ENCODE results near the gene SHISAL1. TPM values are rescaled to one million over a fixed set of nuclear protein-coding genes. Genes with fewer than 3 reads are reported as not detected.
A peak's percentile ranks its signal among the peaks of the same experiment; 100 is the strongest.

The SHISAL1 gene
- total RNA-seq, 1 experiment from 2014 or later: 2.4 TPM

GRCh38 chr22:44271010-44271500 is 41.7 kb downstream of the SHISAL1 start:
- Histone ChIP-seq H3K27me3 (replicated peaks) (no peaks in the 10 kb centered on the region), H3K9me3 (replicated peaks) (no peaks in the 10 kb centered on the region), H3K27ac (no peak overlapping the region), H3K36me3 (no peaks in the 10 kb centered on the region), H3K4me1 (replicated peaks) (no peaks in the 10 kb centered on the region), H3K4me3 (no peak overlapping the region)
- no peak for DNase-seq (ENCODE audit: low read depth in 1 of 2, low spot score in 2 of 2)

- no peaks in the 10 kb centered on the region for H3K9me3 ChIP-seq (replicated peaks)
- H3K36me3 ChIP-seq: no peaks in the 10 kb centered on the region
- no peaks in the 10 kb centered on the region for H3K27me3 ChIP-seq (replicated peaks)
- H3K27ac ChIP-seq: no peak overlapping the region
- H3K4me1 ChIP-seq (replicated peaks): no peaks in the 10 kb centered on the region
- H3K4me3 ChIP-seq: no peak overlapping the region
- no peak for DNase-seq (ENCODE audit: low read depth in 1 of 2, low spot score in 2 of 2)
Observed at GRCh38 chr22:44270556-44270880, 42.2 kb downstream of the SHISAL1 start.

GRCh38 chr22:44269757-44270555 is 42.8 kb downstream of the SHISAL1 start:
- Histone ChIP-seq H3K27ac (no peak overlapping the region), H3K27me3 (replicated peaks) (no peaks in the 10 kb centered on the region), H3K4me1 (replicated peaks) (no peaks in the 10 kb centered on the region), H3K36me3 (no peaks in the 10 kb centered on the region), H3K9me3 (replicated peaks) (no peaks in the 10 kb centered on the region), H3K4me3 (no peak overlapping the region)
- DNase-seq (ENCODE audit: low read depth in 1 of 2, low spot score in 2 of 2): no peak

GRCh38 chr22:44269117-44269498 is 43.6 kb downstream of the SHISAL1 start:
- no peaks in the 10 kb centered on the region for H3K4me1 ChIP-seq (replicated peaks)
- H3K27ac ChIP-seq: no peak overlapping the region
- H3K36me3 ChIP-seq: no peaks in the 10 kb centered on the region
- DNase-seq (ENCODE audit: low read depth in 1 of 2, low spot score in 2 of 2): no peak
- no peaks in the 10 kb centered on the region for H3K27me3 ChIP-seq (replicated peaks)
- no peaks in the 10 kb centered on the region for H3K9me3 ChIP-seq (replicated peaks)
- no peak overlapping the region for H3K4me3 ChIP-seq

DNA sequence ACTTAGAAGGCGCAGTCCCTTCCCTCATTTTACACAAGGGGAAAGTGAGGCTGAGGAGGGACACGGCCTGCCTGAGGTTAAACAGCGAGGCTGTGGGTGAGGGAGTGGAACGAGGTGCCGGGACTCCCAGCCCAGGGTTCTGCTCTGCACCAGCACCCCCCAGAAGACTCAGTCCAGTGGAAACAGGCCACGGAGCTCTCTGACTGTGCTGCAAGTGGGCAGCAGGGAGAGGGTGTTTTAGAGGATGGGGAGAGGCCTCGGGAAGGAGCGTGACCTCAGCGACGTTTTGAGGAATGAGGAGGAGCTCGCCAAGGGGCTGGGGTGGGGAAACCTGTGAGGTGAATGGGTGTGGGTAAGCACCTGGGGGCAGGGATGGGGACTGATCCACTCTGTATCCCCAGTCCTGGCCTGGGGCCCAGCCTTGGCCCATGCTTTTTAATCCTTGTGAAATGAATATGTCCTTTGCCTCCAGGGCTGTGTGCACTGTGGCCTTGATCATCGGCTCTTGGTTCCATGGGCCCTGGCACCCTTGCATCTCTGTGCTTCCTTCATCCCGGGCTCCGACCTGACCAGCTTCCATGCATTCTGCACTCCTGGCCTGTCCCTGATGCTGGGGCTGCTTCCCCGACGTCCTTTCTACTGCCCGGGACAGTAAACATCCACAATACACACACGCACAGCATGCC is 44.2 kb downstream of the SHISAL1 start:
- Histone ChIP-seq H3K9me3 (replicated peaks) (no peaks in the 10 kb centered on the region), H3K27me3 (replicated peaks) (no peaks in the 10 kb centered on the region), H3K4me3 (no peak overlapping the region), H3K36me3 (no peaks in the 10 kb centered on the region), H3K4me1 (replicated peaks) (no peaks in the 10 kb centered on the region), H3K27ac (no peak overlapping the region)
- DNase-seq (ENCODE audit: low read depth in 1 of 2, low spot score in 2 of 2): no peak

GRCh38 chr22:44267856-44268255 is 44.9 kb downstream of the SHISAL1 start:
- Histone ChIP-seq H3K4me3 (no peak overlapping the region), H3K36me3 (no peaks in the 10 kb centered on the region), H3K27me3 (replicated peaks) (no peaks in the 10 kb centered on the region), H3K27ac (no peak overlapping the region), H3K9me3 (replicated peaks) (no peaks in the 10 kb centered on the region), H3K4me1 (replicated peaks) (no peaks in the 10 kb centered on the region)
- DNase-seq (ENCODE audit: low read depth in 1 of 2, low spot score in 2 of 2): no peak

DNA sequence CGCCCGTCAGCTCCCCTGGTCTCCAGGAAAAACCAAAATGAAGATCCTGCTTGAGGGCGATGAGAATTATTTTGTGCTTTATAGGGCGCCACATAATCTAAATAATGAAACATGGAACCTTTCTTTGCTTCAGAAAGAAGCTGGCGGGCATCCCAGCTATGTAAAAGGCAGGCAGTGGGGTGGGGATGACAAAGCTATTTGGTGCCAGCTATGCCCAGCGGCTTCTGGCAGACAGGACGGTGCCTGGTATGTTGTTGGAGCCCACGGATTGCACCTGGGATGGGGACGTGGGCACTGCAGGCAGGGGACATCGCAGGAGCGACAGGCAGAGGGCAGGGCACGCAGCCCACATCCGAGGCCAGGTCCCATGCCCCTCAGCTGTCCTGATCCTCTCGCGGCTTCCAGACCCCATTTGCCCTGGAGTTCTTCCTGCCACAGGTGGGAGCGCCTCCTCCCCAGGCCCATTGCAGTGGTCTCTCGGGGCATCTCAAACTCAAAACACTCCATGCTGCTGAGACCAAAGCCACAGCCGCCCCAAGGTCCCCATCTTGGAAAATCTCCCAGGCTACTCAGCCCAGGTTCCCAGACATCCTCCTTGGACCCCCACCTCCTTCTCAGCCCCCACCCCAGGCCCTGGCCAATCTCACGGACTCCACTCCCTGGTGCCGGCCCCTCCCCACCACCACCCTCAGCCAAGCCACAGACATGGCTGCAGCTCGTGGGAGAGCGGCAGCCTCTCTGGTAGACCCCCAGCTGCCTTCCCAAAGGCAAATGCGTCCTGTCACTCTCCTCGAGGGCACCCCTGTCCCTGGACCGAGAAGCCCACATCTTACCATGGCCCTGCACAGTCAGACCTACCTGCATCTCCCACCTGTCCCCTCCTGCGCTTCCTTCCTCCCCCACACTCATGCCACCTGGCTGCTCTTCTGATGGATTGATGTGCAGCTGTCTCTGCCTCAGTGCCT is 45.7 kb downstream of the SHISAL1 start:
- no peaks in the 10 kb centered on the region for H3K4me1 ChIP-seq (replicated peaks)
- H3K36me3 ChIP-seq: no peaks in the 10 kb centered on the region
- no peak overlapping the region for H3K4me3 ChIP-seq
- no peaks in the 10 kb centered on the region for H3K9me3 ChIP-seq (replicated peaks)
- no peak overlapping the region for H3K27ac ChIP-seq
- H3K27me3 ChIP-seq (replicated peaks): no peaks in the 10 kb centered on the region
- no peak for DNase-seq (ENCODE audit: low read depth in 1 of 2, low spot score in 2 of 2)

DNA sequence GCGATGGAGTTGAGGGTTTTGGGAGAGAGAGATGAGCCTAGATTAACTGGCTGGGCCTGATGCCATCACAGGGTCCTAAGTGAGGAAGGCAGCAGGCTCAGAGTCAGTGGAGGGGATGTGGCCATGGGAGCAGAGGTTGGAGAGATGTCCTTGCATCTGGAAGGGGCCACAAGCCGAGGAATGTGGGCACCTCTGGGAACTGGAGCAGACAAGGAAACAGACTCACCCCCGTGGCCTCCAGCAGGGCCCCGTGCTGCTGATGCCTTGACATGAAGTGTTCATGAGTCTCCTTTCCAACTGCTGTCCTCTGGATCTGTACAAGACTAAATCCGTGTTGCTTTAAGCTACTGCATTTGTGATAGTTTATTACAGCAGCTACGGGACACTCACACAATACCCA is 49.2 kb downstream of the SHISAL1 start:
- H3K4me3 ChIP-seq: no peak overlapping the region
- H3K4me1 ChIP-seq (replicated peaks): no peaks in the 10 kb centered on the region
- no peaks in the 10 kb centered on the region for H3K9me3 ChIP-seq (replicated peaks)
- H3K36me3 ChIP-seq: no peaks in the 10 kb centered on the region
- no peak for DNase-seq (ENCODE audit: low read depth in 1 of 2, low spot score in 2 of 2)
- no peaks in the 10 kb centered on the region for H3K27me3 ChIP-seq (replicated peaks)
- H3K27ac ChIP-seq: no peak overlapping the region

DNA sequence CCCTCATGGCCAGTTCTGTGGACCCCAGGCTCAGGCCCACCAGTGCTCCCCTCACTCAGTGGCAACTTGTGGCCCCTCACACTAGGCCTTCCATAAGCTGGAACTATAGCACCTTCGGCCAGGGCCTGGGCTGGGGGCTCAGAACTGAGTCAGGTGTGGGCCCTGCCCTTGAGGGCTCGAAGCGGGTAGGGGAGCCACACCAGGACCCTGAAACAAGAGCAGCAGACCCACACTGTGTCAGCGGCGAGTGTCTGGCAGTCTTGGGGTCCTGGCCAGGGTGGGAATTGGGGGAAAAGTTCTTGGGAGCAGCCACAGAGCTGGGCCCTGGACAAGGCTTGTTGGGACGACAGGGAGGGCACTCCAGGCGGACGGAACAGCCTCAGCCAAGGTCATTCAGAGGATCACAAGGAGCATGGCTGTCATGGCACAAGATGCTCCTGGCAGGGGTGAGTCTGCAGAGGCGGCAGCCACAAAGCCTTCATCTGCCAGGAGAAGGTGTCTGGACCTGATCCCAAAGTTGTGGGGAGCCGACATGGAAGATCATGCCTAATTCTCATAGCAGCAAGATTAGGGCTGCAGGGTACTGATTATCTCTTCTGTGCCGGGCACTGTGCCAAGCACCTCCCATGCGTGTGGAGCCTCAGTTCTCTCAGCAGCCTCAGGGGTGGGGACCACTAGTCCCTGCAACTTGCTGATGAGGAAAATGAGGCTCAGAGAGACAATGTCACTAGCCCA is 50.7 kb downstream of the SHISAL1 start:
- no peaks in the 10 kb centered on the region for H3K27me3 ChIP-seq (replicated peaks)
- H3K4me3 ChIP-seq: no peak overlapping the region
- no peak for DNase-seq (ENCODE audit: low read depth in 1 of 2, low spot score in 2 of 2)
- no peaks in the 10 kb centered on the region for H3K4me1 ChIP-seq (replicated peaks)
- no peaks in the 10 kb centered on the region for H3K36me3 ChIP-seq
- H3K9me3 ChIP-seq (replicated peaks): no peaks in the 10 kb centered on the region
- H3K27ac ChIP-seq: no peak overlapping the region

- H3K4me3 ChIP-seq: no peak overlapping the region
- peak in 1 of 2 experiments; percentile 30 for DNase-seq (ENCODE audit: low read depth in 1 of 2, low spot score in 2 of 2)
- H3K4me1 ChIP-seq (replicated peaks): no peaks in the 10 kb centered on the region
- H3K9me3 ChIP-seq (replicated peaks): no peaks in the 10 kb centered on the region
- no peaks in the 10 kb centered on the region for H3K27me3 ChIP-seq (replicated peaks)
- no peak overlapping the region for H3K27ac ChIP-seq
- no peaks in the 10 kb centered on the region for H3K36me3 ChIP-seq
Observed at GRCh38 chr22:44261164-44261860, 51.4 kb downstream of the SHISAL1 start.

GRCh38 chr22:44260216-44261035 is 52.3 kb downstream of the SHISAL1 start:
- peak in 1 of 2 experiments; percentile 36 for DNase-seq (ENCODE audit: low read depth in 1 of 2, low spot score in 2 of 2)
- H3K9me3 ChIP-seq (replicated peaks): no peaks in the 10 kb centered on the region
- H3K27me3 ChIP-seq (replicated peaks): no peaks in the 10 kb centered on the region
- H3K4me1 ChIP-seq (replicated peaks): no peaks in the 10 kb centered on the region
- H3K4me3 ChIP-seq: no peak overlapping the region
- no peaks in the 10 kb centered on the region for H3K36me3 ChIP-seq
- no peak overlapping the region for H3K27ac ChIP-seq
